HL-60 (cell line): ENCODE data around the gene ZBED4.

Experiments used
- GABPA ChIP-seq: IDR thresholded peaks from 2 replicates; pipeline ENCODE4 v1.6.1; 2012; ENCODE audit warnings: low read depth
- POLR2AphosphoS5 ChIP-seq: IDR thresholded peaks from 2 replicates; pipeline ENCODE4 v1.6.1; 2012; ENCODE audit warnings: low read depth
- TF ChIP-seq, protein P1 (sequence below): IDR thresholded peaks from one replicate; pipeline ENCODE4 v1.5.1; 2011; ENCODE audit warnings: low read length, control low read depth, inconsistent platforms; ENCODE audit not compliant: insufficient read depth
- TF ChIP-seq, protein P2 (sequence below): IDR thresholded peaks from 2 replicates; pipeline ENCODE4 v1.6.1; 2012; ENCODE audit warnings: low read depth; ENCODE audit not compliant: insufficient replicate concordance

DNA sequence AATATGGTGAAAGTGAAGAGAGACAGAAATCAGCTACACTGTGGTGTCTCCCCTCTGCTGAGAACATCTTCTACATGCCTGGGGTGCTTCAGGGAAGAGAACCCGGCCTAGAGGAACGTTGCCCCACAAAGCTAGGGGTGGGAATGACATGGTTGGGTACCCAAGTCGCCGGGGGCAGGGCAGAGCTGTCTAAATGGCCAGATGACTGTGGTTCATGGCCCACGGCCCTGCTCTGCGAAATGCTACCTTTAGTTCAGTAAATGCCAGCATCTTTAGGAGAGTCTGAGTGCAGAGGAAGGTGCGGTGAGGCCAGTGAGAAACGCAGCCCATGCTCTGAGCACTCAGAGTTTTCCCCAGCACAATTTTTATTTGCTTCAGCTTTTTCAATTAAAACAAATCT lies 38.8 kb upstream of the ZBED4 start:
- TF ChIP-seq, protein P1, sequence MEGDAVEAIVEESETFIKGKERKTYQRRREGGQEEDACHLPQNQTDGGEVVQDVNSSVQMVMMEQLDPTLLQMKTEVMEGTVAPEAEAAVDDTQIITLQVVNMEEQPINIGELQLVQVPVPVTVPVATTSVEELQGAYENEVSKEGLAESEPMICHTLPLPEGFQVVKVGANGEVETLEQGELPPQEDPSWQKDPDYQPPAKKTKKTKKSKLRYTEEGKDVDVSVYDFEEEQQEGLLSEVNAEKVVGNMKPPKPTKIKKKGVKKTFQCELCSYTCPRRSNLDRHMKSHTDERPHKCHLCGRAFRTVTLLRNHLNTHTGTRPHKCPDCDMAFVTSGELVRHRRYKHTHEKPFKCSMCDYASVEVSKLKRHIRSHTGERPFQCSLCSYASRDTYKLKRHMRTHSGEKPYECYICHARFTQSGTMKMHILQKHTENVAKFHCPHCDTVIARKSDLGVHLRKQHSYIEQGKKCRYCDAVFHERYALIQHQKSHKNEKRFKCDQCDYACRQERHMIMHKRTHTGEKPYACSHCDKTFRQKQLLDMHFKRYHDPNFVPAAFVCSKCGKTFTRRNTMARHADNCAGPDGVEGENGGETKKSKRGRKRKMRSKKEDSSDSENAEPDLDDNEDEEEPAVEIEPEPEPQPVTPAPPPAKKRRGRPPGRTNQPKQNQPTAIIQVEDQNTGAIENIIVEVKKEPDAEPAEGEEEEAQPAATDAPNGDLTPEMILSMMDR: no peak
- no peak for TF ChIP-seq POLR2AphosphoS5
- no peak for TF ChIP-seq GABPA
- TF ChIP-seq, protein P2, sequence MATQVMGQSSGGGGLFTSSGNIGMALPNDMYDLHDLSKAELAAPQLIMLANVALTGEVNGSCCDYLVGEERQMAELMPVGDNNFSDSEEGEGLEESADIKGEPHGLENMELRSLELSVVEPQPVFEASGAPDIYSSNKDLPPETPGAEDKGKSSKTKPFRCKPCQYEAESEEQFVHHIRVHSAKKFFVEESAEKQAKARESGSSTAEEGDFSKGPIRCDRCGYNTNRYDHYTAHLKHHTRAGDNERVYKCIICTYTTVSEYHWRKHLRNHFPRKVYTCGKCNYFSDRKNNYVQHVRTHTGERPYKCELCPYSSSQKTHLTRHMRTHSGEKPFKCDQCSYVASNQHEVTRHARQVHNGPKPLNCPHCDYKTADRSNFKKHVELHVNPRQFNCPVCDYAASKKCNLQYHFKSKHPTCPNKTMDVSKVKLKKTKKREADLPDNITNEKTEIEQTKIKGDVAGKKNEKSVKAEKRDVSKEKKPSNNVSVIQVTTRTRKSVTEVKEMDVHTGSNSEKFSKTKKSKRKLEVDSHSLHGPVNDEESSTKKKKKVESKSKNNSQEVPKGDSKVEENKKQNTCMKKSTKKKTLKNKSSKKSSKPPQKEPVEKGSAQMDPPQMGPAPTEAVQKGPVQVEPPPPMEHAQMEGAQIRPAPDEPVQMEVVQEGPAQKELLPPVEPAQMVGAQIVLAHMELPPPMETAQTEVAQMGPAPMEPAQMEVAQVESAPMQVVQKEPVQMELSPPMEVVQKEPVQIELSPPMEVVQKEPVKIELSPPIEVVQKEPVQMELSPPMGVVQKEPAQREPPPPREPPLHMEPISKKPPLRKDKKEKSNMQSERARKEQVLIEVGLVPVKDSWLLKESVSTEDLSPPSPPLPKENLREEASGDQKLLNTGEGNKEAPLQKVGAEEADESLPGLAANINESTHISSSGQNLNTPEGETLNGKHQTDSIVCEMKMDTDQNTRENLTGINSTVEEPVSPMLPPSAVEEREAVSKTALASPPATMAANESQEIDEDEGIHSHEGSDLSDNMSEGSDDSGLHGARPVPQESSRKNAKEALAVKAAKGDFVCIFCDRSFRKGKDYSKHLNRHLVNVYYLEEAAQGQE: no peak
